ENCODE data around the gene NR3C2.

NR3C2 gene

GRCh38 chr4:148238086-148238485 is 204.1 kb downstream of the NR3C2 start:
- Histone ChIP-seq H3K36me3 (ENCODE audit: insufficient read depth) (no peaks in the 10 kb centered on the region), H3K27me3 (ENCODE audit: insufficient read depth, low read depth) (no peaks in the 10 kb centered on the region), H3K4me2 (no peak overlapping the region), H3K4me1 (ENCODE audit: low read depth, poor library complexity, severe bottlenecking) (no peaks in the 10 kb centered on the region), H2AFZ (ENCODE audit: low read depth) (no peak overlapping the region), H4K20me1 (ENCODE audit: insufficient read depth) (no peaks in the 10 kb centered on the region), H3K27ac (no peak overlapping the region), H3K4me3 (IDR thresholded peaks at IDR 0.05; ENCODE audit: insufficient read depth, low read depth, low read length) (no peak overlapping the region), H3K79me2 (ENCODE audit: insufficient read depth, low read depth) (no peaks in the 10 kb centered on the region), H3K9ac (no peak overlapping the region)
- TF ChIP-seq, protein P1, sequence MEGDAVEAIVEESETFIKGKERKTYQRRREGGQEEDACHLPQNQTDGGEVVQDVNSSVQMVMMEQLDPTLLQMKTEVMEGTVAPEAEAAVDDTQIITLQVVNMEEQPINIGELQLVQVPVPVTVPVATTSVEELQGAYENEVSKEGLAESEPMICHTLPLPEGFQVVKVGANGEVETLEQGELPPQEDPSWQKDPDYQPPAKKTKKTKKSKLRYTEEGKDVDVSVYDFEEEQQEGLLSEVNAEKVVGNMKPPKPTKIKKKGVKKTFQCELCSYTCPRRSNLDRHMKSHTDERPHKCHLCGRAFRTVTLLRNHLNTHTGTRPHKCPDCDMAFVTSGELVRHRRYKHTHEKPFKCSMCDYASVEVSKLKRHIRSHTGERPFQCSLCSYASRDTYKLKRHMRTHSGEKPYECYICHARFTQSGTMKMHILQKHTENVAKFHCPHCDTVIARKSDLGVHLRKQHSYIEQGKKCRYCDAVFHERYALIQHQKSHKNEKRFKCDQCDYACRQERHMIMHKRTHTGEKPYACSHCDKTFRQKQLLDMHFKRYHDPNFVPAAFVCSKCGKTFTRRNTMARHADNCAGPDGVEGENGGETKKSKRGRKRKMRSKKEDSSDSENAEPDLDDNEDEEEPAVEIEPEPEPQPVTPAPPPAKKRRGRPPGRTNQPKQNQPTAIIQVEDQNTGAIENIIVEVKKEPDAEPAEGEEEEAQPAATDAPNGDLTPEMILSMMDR (conservative IDR thresholded peaks at IDR 0.05; ENCODE audit: low read depth, low read length): no peak

DNA sequence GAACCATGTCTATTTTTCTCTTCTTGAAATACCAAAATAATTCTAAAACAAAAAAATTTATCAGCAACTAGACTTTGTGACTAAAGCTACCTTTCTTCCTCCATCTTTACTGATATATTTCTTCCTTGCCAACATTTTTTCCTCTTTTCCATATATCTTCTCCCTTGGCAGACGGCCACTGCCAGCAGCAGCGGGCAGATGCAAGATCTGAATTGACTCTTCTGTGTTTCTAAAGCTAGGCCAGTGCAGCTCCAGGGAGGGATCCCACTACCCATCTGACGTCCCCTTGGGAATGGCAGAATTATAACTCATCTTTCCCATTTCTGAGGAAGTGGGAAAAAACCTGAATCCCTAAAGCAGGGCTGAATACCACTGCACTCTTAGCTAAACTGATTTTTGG is 206.4 kb downstream of the NR3C2 start:
- H3K9ac ChIP-seq: no peak overlapping the region
- TF ChIP-seq, protein P1 (conservative IDR thresholded peaks at IDR 0.05; ENCODE audit: low read depth, low read length): no peak
- no peak overlapping the region for H3K4me2 ChIP-seq
- no peak overlapping the region for H2AFZ ChIP-seq (ENCODE audit: low read depth)
- H3K4me1 ChIP-seq (ENCODE audit: low read depth, poor library complexity, severe bottlenecking): no peaks in the 10 kb centered on the region
- H4K20me1 ChIP-seq (ENCODE audit: insufficient read depth): no peaks in the 10 kb centered on the region
- no peaks in the 10 kb centered on the region for H3K79me2 ChIP-seq (ENCODE audit: insufficient read depth, low read depth)
- no peak overlapping the region for H3K4me3 ChIP-seq (IDR thresholded peaks at IDR 0.05; ENCODE audit: insufficient read depth, low read depth, low read length)
- no peak overlapping the region for H3K27ac ChIP-seq
- H3K27me3 ChIP-seq (ENCODE audit: insufficient read depth, low read depth): no peaks in the 10 kb centered on the region
- no peaks in the 10 kb centered on the region for H3K36me3 ChIP-seq (ENCODE audit: insufficient read depth)

DNA sequence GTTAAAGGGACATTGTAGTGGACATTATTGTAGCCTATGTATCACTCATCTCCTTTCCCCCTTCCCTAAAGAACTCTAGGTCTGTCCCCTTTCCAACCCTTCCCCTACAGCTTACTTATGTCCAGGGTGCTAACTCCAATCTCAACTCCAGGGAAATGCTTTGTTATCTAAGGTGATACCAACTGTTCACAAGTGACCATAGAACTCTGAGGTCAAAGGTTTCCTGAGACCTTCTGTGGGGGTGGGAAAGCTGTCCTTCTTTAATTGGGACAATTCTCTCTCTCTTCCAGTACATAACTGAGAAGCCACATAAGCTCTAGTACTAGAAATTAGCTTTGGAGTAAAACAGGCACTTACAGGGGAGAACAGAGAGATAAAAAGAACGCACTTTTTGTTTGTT is 212.4 kb downstream of the NR3C2 start:
- H3K79me2 ChIP-seq (ENCODE audit: insufficient read depth, low read depth): no peaks in the 10 kb centered on the region
- TF ChIP-seq, protein P1 (conservative IDR thresholded peaks at IDR 0.05; ENCODE audit: low read depth, low read length): no peak
- H3K4me2 ChIP-seq: no peak overlapping the region
- no peak overlapping the region for H3K4me3 ChIP-seq (IDR thresholded peaks at IDR 0.05; ENCODE audit: insufficient read depth, low read depth, low read length)
- H3K36me3 ChIP-seq (ENCODE audit: insufficient read depth): no peaks in the 10 kb centered on the region
- no peak overlapping the region for H3K9ac ChIP-seq
- H3K4me1 ChIP-seq (ENCODE audit: low read depth, poor library complexity, severe bottlenecking): no peaks in the 10 kb centered on the region
- H3K27me3 ChIP-seq (ENCODE audit: insufficient read depth, low read depth): no peaks in the 10 kb centered on the region
- H3K27ac ChIP-seq: no peak overlapping the region
- H4K20me1 ChIP-seq (ENCODE audit: insufficient read depth): no peaks in the 10 kb centered on the region
- H2AFZ ChIP-seq (ENCODE audit: low read depth): no peak overlapping the region

DNA sequence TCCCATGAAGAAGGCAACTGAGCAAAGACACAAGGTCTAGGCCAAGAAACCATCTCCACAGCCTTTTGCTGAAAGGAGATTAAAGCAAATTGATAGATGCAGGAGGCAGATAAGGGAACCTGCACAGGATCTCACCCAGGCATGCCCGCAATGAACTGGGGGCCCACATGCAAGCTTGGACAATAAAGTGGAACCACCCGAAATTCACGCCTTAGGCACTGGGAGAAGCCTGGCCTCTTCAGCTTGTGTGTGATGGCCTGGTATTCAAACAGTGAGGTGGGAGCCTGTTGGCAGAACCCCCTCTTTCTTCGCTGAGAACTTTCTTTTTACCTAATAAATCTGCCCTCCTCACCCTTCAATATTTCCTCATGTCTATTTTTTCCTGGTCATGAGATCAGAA is 213.2 kb downstream of the NR3C2 start:
- no peak overlapping the region for H3K4me3 ChIP-seq (IDR thresholded peaks at IDR 0.05; ENCODE audit: insufficient read depth, low read depth, low read length)

More for the DNA sequence above, 213.2 kb downstream of the NR3C2 start:
- TF ChIP-seq, protein P1 (conservative IDR thresholded peaks at IDR 0.05; ENCODE audit: low read depth, low read length): no peak
- no peaks in the 10 kb centered on the region for H3K4me1 ChIP-seq (ENCODE audit: low read depth, poor library complexity, severe bottlenecking)
- no peak overlapping the region for H3K4me2 ChIP-seq
- no peaks in the 10 kb centered on the region for H3K27me3 ChIP-seq (ENCODE audit: insufficient read depth, low read depth)
- no peaks in the 10 kb centered on the region for H3K79me2 ChIP-seq (ENCODE audit: insufficient read depth, low read depth)
- no peaks in the 10 kb centered on the region for H3K36me3 ChIP-seq (ENCODE audit: insufficient read depth)
- no peak overlapping the region for H3K27ac ChIP-seq
- H2AFZ ChIP-seq (ENCODE audit: low read depth): no peak overlapping the region
- H3K9ac ChIP-seq: no peak overlapping the region
- H4K20me1 ChIP-seq (ENCODE audit: insufficient read depth): no peaks in the 10 kb centered on the region

Measured in KMS-11 (cell line).